Gastrocnemius medialis (tissue), 4 donors: ENCODE measurements around the gene ESYT2. TPM values are rescaled to one million over a fixed set of nuclear protein-coding genes. Genes with fewer than 3 reads are reported as not detected.

Experiments used
- ATAC-seq, 2 donors: fragments of 150-250 bp; one replicate each; pipeline ENCODE4 v1.9.1; 2016
- DNase-seq, 2 donors: peaks; one replicate each; pipeline ENCODE4 v3.0.0-alpha.2; 2019
- H3K27ac ChIP-seq, 4 donors: fragments of 200-600 bp; sonication (generic); 1 replicate in 1 of 4; 2 replicates in 3 of 4; pipeline ENCODE4 v1.5.1; 2016 to 2018; ENCODE audit warnings: mild to moderate bottlenecking in 2 of 4, moderate library complexity in 1 of 4
- H3K27me3 ChIP-seq, 3 donors: fragments of 200-600 bp; sonication (generic) in 2 of 3; 1 replicate in 1 of 3; 2 replicates in 2 of 3; pipeline versions ENCODE4 v1.5.1 to v1.6.0; 2016 to 2019; ENCODE audit warnings: mild to moderate bottlenecking in 1 of 3, moderate library complexity in 1 of 3
- H3K36me3 ChIP-seq, 2 donors: fragments of 200-600 bp; sonication (generic) in 1 of 2; one replicate each; pipeline ENCODE4 v1.5.1; 2017 to 2018
- H3K4me1 ChIP-seq, 2 donors: fragments of 200-600 bp; sonication (generic) in 1 of 2; one replicate each; pipeline ENCODE4 v1.5.1; 2016 to 2017; ENCODE audit warnings: mild to moderate bottlenecking in 2 of 2
- H3K4me3 ChIP-seq, 4 donors: fragments of 200-600 bp; sonication (generic) in 3 of 4; 1 replicate in 1 of 4; 2 replicates in 3 of 4; pipeline ENCODE4 v1.5.1; 2016 to 2019; ENCODE audit warnings: mild to moderate bottlenecking in 2 of 4
- H3K9me3 ChIP-seq, 3 donors: fragments of 200-600 bp; sonication (generic) in 2 of 3; 1 replicate in 1 of 3; 2 replicates in 2 of 3; pipeline ENCODE4 v1.5.1; 2016 to 2019
- CTCF ChIP-seq, 5 experiments: fragments of 450-650 bp in 3 of 5; fragments of 200-600 bp in 2 of 5; sonication (generic) in 2 of 5; IDR thresholded peaks in 4 of 5; conservative IDR thresholded peaks in 1 of 5; 1 replicate in 4 of 5; 2 replicates in 1 of 5; pipeline ENCODE4 v1.5.1; 2016 to 2019; ENCODE audit warnings: antibody characterized with exemption in 5 of 5, mild to moderate bottlenecking in 3 of 5, moderate library complexity in 3 of 5
- POLR2A ChIP-seq, 2 donors: fragments of 450-650 bp; IDR thresholded peaks; one replicate each; pipeline ENCODE4 v1.6.1; 2017; ENCODE audit warnings: antibody characterized with exemption in 2 of 2, mild to moderate bottlenecking in 2 of 2, moderate library complexity in 2 of 2
- in situ Hi-C, 4 donors: fragments of 200-750 bp; cut with MboI; loops; one replicate each; pipeline versions ENCODE4 v1.15.0 to v1.8.0; 2017; ENCODE audit warnings: low sequenced_read_pairs in 4 of 4
- intact Hi-C: fragments of 100-400 bp; cut with DNase I; formaldehyde crosslinking; loops from one replicate; pipeline ENCODE4 v1.15.1; 2023; ENCODE audit warnings: low total_unique reads
- total RNA-seq, 4 donors: library from RNA; depleted of rRNA; stranded (reverse); fragments of >200 nt; gene quantifications; one replicate each; pipeline versions ENCODE4 v1.1.0 to v1.2.3, GENCODE V29; 2016

Gene ESYT2
- total RNA-seq, 4 donors from 2014 or later, result 67.5 to 106 (median 74.7) TPM

DNA sequence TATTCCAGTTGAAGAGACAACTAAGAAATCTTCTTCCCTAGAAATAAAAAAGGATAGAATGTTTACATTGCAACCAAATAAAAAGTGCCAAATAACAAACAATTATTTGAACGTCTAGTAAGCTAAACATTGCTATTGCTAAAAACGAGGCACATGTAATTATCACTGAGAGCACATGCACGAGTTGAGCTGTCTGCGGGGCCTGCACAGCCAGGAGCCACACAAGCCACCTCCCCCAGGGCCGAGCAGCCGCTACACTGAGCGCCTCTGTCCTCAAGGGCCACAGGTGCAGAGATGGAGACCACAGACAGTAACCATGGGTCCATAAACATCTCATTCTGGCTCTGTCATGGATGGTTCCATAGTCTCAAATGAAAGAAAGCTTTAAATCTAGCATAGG, 141.9 kb downstream of the ESYT2 start:
- H3K27ac ChIP-seq, result no peak overlapping the region
- H3K4me1 ChIP-seq, result no peaks in the 10 kb centered on the region
- H3K9me3 ChIP-seq, result no peaks in the 10 kb centered on the region
- in situ Hi-C loops, result no loop called here
- H3K36me3 ChIP-seq, result peaks cover 0 to 6% of the 10 kb centered on the region in 2 donors
- H3K4me3 ChIP-seq, result no peak overlapping the region
- TF ChIP-seq CTCF (IDR thresholded peaks at IDR 0.05 in 4 of 5, conservative IDR thresholded peaks at IDR 0.05 in 1 of 5), result no peak
- no peak for TF ChIP-seq POLR2A (IDR thresholded peaks at IDR 0.05)
- ATAC-seq, result no peak
- no peaks in the 10 kb centered on the region for H3K27me3 ChIP-seq
- no peak for DNase-seq
- intact Hi-C loops, result no loop called here

DNA sequence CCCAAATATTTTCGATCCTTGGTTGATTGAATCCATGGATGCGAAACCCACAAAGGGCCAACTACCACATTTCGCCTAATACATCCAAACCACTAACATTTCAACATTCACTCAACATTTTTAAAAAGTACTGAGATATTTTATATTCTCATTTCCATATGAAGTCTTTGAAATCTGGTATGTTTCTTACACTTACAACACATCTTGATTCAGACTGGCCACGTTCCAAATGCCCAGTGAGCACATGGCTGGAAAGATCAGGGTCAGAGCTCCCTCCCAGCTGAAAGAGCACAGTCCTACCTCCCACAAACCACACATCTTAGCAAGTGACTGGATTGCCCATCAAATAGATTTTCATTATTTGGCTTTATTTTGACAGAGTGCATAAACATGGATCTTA, 143.6 kb downstream of the ESYT2 start:
- Histone ChIP-seq H3K4me3 (no peak overlapping the region), H3K27me3 (no peaks in the 10 kb centered on the region), H3K9me3 (no peaks in the 10 kb centered on the region), H3K36me3 (peaks cover 0 to 6% of the 10 kb centered on the region in 2 donors), H3K4me1 (no peaks in the 10 kb centered on the region), H3K27ac (no peak overlapping the region)
- DNase-seq (no peak), ATAC-seq (no peak)
- in situ Hi-C loops, result no loop called here
- TF ChIP-seq POLR2A (IDR thresholded peaks at IDR 0.05) (no peak), CTCF (IDR thresholded peaks at IDR 0.05 in 4 of 5, conservative IDR thresholded peaks at IDR 0.05 in 1 of 5) (no peak)
- intact Hi-C loops, result no loop called here

DNA sequence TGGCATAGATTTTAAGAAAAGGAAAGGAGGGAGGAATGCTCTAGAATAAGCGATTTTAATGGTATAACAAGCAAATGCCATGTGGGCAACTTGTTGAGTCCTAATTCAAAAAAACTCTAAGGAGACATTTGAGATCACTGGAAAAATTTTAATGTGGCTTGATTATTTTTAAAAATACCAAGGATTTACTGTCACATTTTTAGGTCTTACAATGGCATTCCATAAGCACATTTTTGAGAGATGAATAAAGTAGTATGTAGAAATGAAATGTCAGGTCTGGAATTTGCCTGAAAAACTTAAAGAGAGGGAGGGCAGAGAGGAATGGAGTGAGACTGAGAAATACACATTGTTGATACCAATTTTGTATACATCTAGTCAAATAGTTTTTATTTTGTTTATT, 145.0 kb downstream of the ESYT2 start:
- no peak overlapping the region for H3K4me3 ChIP-seq
- no peaks in the 10 kb centered on the region for H3K9me3 ChIP-seq
- TF ChIP-seq CTCF (IDR thresholded peaks at IDR 0.05 in 4 of 5, conservative IDR thresholded peaks at IDR 0.05 in 1 of 5), result no peak
- no peak for TF ChIP-seq POLR2A (IDR thresholded peaks at IDR 0.05)
- H3K27ac ChIP-seq, result no peak overlapping the region
- ATAC-seq, result no peak
- in situ Hi-C loops, result no loop called here
- H3K36me3 ChIP-seq, result peaks cover 0 to 7% of the 10 kb centered on the region in 2 donors
- intact Hi-C loops, result no loop called here
- H3K27me3 ChIP-seq, result no peaks in the 10 kb centered on the region
- H3K4me1 ChIP-seq, result no peaks in the 10 kb centered on the region
- DNase-seq, result no peak

- Histone ChIP-seq H3K9me3 (no peaks in the 10 kb centered on the region), H3K4me1 (no peaks in the 10 kb centered on the region), H3K4me3 (no peak overlapping the region), H3K27me3 (no peaks in the 10 kb centered on the region), H3K27ac (no peak overlapping the region), H3K36me3 (peaks cover 0 to 13% of the 10 kb centered on the region in 2 donors)
- TF ChIP-seq POLR2A (IDR thresholded peaks at IDR 0.05) (no peak), CTCF (IDR thresholded peaks at IDR 0.05 in 4 of 5, conservative IDR thresholded peaks at IDR 0.05 in 1 of 5) (no peak)
- ATAC-seq (no peak), DNase-seq (no peak)
- in situ Hi-C loops, result no loop called here
- intact Hi-C loops, result no loop called here
These were observed 145.8 kb downstream of the ESYT2 start for GRCh38 chr7:158683541-158683940.

DNA sequence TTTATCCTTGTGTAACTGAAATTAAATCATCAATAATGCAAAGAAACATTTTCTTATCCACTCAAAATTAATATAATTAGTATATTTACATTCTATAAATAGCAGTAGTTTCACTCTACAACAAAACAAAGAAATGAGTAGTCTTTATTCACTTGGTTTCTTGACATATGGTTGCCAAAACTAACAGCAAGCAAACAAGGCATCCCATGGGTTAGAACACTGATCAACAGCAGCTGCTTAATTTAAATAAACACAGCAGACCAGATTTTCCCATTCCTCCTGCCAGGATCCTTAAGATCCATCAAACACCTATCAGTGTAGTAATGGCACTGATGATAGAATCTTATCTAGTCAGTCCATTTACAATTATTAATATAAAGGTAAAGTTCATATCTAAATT, 146.9 kb downstream of the ESYT2 start:
- intact Hi-C loops, result no loop called here
- Histone ChIP-seq H3K4me3 (no peak overlapping the region), H3K27ac (no peak overlapping the region), H3K4me1 (no peaks in the 10 kb centered on the region), H3K9me3 (no peaks in the 10 kb centered on the region), H3K36me3 (peaks cover 0 to 13% of the 10 kb centered on the region in 2 donors), H3K27me3 (no peaks in the 10 kb centered on the region)
- in situ Hi-C loops, result no loop called here
- ATAC-seq, result no peak
- no peak for DNase-seq
- TF ChIP-seq POLR2A (IDR thresholded peaks at IDR 0.05) (no peak), CTCF (IDR thresholded peaks at IDR 0.05 in 4 of 5, conservative IDR thresholded peaks at IDR 0.05 in 1 of 5) (no peak)
